SK-N-MC (cell line): Measurements from ENCODE around the gene CUX1.

Experiments
- EZH2 ChIP-seq: fragments of 200-600 bp; sonication (generic); IDR thresholded peaks from one replicate; pipeline ENCODE4 v1.6.1; 2017; ENCODE audit warnings: antibody characterized with exemption
- POLR2AphosphoS5 ChIP-seq: IDR thresholded peaks from 2 replicates; pipeline ENCODE4 v1.6.1; 2012; ENCODE audit warnings: mild to moderate bottlenecking, low read depth, low read length, borderline replicate concordance

DNA sequence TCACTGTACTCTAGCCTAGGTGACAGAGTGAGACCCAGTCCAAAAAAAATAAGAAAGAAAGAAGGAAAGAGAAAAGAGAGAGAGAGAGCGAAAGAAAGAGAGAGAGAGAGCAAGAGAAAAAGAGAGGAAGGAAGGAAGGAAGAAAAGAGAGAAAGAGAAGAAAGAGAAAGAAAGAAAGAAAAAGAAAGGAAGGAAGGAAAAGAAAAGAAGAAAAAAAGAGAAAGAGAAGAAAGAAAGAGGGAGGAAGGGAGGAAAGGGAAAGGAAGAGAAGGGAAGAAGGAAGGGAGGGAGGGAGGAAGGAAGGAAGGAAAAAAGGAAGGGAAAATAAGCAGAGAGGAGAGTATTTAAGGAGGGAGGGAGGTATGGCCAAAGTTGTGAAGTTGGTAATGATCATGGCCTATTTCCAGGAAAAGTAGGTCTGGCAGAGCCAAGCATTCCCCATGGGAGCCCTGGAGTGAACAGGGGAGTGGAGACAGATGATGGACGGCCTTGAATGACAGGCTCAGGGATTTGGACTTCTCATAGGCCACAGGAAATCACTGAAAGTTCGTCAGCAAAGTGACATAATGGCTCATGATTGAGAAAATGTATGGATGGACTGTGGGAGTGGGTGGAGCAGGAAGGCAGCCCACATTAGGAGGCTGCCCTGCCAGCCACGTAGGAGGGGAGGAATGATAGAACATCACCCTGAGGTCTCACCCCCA is 44.8 kb upstream of the CUX1 start:
- TF ChIP-seq EZH2: no peak
- no peak for TF ChIP-seq POLR2AphosphoS5
